Placental pericyte (primary cell): ENCODE results near the gene NDUFB8. TPM values are rescaled to one million over a fixed set of nuclear protein-coding genes. Genes with fewer than 3 reads are reported as not detected.

Experiments used
- total RNA-seq: library from RNA; depleted of rRNA; stranded (reverse); fragments of >200 nt; gene quantifications from 2 replicates; pipeline ENCODE4 v1.2.3, GENCODE V29; 2012

NDUFB8 gene
- total RNA-seq: 83.3 and 97.6 TPM in 2 replicates

GRCh38 chr10:100529475-100530298, at the start of gene NDUFB8:
Gene NDUFB8, minus strand, starts transcription at chr10:100529871. Its CDS starts 20 bp downstream, at chr10:100529851.

GRCh38 chr10:100535715-100536353, 6.2 kb upstream of the NDUFB8 start, which contains the start of gene HIF1AN:
Gene HIF1AN, plus strand, starts transcription at chr10:100535943. Its CDS starts 16 bp downstream, at chr10:100535959.

GRCh38 chr10:100519311-100520051, 10.2 kb downstream of the NDUFB8 start, which contains the start of gene SEC31B:
Gene SEC31B, minus strand, starts transcription at chr10:100519861. Its CDS starts 2,909 bp downstream, at chr10:100516952.

Other genes starting within 250 kb of the NDUFB8 start
- 36.1 and 49.2 TPM in 2 replicates for gene BLOC1S2, start 243.2 kb downstream of the NDUFB8 start, total RNA-seq
- not detected in 2 replicates for gene PKD2L1, start 199.6 kb downstream of the NDUFB8 start, total RNA-seq
- 200 and 1,148 TPM in 2 replicates for gene SCD, start 182.6 kb downstream of the NDUFB8 start, total RNA-seq
- gene WNT8B, start 66.9 kb downstream of the NDUFB8 start, total RNA-seq: not detected in 2 replicates
- gene SEC31B, start 10.0 kb downstream of the NDUFB8 start, total RNA-seq: 2.9 and 4.2 TPM in 2 replicates
- gene HIF1AN, start 6.1 kb upstream of the NDUFB8 start, total RNA-seq: 10.7 and 13.2 TPM in 2 replicates
- gene PAX2, start 215.7 kb upstream of the NDUFB8 start, total RNA-seq: not detected in 2 replicates